GM19043 (cell line): Measurements from ENCODE around the gene MRPL51.

Experiments used
- ATAC-seq: cut with Tn5 transposase; IDR thresholded peaks from one replicate; pipeline ENCODE4 v1.9.1; 2021; ENCODE audit warnings: low read depth; ENCODE audit not compliant: unreplicated experiment

Gene MRPL51

DNA sequence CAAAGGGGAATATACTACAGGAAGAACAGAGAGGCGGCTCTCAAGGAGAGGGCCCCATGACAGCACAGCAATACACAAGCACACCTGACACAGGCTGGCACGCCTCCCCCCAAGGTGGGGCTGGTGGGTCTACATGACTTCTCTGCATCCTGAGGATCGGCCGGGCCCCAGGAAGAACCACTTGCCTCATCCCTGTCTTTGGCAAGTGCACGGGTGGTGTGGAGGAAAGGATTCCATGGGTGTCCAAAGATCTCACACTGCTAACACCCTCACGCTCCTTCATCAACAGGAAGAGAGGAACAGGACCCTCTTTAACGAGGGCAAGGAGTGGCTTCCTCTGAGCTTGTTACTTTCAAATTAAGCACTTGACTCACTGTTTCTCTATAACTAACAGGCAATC lies 29.8 kb downstream of the MRPL51 start:
- no peak for ATAC-seq

DNA sequence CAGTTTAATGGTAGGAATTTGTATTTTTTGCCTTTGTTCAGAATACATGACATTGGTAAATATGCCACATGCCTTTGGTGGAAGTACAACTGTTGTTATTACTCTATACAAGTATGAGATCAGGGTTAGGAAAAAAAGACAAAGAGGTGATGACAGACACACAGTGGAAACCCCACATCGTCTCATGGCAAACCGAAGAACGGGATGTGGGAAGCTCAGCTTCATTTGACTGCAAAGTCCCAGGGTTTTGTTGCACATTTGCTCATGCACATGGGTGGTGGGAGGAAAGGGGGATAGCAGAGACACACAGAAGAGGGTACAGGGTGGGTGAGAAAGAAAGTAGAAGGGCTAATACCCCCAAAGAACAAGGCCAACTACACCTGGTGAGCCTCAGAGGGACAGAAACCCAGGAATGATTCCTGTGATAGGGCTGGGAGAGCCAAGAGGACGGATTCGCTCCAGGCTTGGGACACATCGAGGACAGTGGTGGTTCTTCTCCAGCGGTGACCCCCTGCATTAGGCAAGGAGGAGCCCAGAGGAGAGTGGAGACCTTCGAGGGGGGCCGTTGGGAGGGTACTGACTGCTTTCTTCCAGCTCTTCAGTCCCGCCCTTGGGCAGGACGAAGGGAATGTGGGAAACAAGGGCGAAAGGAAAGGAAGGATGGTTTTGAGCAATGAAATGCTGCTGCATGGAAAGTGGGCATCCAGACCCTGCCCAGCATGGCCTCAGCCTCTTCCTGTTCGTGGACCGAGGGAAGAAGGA lies 30.6 kb downstream of the MRPL51 start:
- no peak for ATAC-seq

DNA sequence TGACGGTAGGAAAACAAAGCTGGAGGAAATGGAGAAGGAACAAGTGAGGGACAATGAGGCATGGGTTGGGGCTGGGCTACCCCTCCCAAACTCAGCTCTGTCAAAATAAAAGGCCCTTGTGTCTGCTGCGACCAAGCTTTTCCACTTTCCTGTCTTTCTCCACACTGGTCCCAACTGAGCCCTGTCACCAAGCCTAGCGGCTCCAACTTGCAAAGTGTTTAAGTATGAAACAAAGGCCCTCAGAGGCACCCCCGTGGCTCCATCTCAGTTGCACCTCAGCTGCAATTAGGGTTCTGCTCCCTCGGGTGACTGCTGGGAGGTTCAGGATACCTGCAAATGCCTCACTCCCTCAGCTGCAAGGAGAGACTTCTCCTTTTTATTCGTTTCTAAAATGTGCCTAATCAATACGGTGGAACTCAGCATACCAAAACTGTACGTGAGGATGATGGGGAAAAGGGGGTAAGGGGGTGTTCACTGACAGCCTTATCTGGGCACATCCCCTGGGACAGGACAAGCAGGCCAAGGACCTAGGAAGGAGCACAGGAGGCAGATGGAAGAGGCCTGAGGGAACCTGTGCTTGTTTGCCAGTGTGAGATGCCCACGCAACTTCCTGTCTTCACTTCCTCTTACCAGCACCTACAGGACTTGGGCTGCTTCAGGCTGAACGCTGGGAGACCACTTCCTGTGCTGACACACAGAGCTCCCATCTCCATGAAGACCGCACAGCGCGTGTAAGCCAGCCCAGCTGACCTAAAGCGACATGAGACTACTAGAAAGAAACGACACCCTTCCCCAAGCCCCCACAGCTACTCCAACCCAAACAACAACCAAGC lies 31.4 kb downstream of the MRPL51 start:
- peak; percentile 91 for ATAC-seq

DNA sequence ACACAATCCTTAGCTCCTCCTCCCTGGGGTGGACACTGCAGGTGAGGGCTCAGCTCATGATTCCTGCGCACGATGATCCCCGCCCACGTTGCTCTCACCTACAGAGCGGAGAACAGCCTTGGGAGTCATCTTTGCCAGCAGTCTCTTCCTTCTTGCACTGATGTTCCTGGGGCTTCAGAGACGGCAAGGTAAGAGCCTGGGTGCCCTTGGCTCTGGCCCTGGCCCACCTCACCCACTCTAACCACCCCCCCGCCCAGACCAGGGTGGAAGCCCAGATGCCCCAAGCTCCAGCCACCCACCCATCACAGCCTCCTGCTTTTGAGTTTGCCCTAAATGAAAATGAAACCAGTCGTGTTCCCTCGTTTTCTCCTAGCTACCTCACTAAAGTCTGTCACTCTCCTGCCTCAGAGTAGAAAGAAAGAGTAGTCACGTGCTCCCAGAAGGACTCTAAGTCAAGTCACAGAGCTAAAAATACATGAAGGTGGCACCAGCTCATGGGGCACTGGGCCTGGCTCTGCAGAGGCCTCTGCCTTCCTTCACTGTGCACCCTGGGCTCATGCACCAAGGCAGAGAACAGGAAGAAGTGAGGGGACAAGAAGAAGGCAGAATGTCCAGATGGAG lies 32.2 kb downstream of the MRPL51 start:
- ATAC-seq = no peak

DNA sequence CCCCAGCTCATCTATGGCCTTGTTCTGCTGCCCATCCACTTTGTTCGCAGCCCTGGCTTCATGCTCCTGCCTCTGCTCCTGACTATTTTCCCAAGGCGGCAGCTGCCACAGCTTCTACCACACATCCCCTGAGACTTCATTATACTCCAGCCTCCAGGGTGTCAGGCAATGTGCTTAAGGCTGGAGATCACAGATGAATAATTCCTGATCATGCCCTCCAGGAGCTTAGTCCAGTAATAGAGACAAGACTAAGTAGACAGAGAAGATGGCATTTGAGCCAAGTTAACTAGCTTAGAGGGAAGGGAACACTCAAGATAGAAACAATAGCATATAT lies 34.1 kb downstream of the MRPL51 start:
- no peak for ATAC-seq

DNA sequence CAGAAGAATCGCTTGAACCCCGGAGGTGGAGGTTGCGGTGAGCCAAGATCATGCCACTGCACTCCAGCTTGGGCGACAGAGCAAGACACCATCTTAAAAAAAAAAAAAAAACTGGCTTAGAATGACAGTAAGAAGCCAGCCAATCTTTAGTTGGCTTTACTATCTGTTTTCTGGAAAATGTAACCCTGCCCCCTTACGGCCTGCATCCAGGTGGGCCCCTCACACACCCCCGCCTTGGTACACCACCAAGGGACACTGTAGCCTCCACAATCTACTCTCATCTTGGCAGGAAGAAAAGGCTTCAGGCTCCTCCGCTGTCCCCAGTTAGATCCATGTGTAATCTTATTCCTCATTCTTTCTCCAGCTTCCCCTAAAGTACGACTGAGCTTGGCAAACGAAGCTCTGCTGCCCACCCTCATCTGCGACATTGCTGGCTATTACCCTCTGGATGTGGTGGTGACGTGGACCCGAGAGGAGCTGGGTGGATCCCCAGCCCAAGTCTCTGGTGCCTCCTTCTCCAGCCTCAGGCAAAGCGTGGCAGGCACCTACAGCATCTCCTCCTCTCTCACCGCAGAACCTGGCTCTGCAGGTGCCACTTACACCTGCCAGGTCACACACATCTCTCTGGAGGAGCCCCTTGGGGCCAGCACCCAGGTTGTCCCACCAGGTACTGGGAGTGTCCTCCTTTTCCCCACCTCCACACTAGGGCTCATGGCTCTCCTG lies 34.6 kb downstream of the MRPL51 start:
- no peak for ATAC-seq

DNA sequence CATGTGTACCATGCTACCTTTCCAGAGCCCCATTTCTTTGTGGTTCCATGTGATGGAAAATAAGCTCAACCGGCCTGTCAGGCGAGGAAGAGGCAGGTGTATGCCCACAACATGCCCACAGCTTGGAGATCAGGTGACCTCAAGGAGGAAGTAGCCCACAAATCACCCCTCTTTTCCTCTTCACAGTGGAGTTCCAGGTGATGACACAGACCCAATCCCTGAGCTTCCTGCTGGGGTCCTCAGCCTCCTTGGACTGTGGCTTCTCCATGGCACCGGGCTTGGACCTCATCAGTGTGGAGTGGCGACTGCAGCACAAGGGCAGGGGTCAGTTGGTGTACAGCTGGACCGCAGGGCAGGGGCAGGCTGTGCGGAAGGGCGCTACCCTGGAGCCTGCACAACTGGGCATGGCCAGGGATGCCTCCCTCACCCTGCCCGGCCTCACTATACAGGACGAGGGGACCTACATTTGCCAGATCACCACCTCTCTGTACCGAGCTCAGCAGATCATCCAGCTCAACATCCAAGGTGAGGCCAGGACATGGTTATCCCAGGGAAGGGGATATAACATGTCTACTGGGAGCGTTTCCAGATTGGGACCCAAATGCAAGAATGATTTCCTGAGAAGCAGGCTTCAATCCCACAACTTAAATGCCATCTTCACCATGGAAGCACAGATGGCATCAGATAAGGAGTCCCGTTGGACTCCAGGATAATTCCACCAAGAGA lies 35.7 kb downstream of the MRPL51 start:
- no peak for ATAC-seq

DNA sequence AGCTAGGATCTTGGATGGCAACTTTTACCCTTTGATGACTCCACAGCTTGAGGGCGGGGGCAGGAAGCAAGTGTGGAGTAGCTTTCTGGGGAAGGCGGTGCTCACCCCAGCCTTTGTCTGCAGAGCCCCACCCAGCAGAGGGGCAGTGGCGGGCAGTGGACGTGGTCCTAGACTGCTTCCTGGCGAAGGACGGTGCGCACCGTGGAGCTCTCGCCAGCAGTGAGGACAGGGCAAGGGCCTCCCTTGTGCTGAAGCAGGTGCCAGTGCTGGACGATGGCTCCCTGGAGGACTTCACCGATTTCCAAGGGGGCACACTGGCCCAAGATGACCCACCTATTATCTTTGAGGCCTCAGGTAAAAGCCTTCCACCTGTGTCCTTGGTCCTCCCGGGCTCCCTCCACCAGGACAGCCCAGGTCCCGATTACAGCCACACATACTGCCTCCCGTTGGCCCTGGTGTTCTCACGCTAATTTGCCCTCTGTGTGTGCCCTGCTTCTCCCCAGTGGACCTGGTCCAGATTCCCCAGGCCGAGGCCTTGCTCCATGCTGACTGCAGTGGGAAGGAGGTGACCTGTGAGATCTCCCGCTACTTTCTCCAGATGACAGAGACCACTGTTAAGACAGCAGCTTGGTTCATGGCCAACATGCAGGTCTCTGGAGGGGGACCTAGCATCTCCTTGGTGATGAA lies 40.0 kb downstream of the MRPL51 start:
- no peak for ATAC-seq

DNA sequence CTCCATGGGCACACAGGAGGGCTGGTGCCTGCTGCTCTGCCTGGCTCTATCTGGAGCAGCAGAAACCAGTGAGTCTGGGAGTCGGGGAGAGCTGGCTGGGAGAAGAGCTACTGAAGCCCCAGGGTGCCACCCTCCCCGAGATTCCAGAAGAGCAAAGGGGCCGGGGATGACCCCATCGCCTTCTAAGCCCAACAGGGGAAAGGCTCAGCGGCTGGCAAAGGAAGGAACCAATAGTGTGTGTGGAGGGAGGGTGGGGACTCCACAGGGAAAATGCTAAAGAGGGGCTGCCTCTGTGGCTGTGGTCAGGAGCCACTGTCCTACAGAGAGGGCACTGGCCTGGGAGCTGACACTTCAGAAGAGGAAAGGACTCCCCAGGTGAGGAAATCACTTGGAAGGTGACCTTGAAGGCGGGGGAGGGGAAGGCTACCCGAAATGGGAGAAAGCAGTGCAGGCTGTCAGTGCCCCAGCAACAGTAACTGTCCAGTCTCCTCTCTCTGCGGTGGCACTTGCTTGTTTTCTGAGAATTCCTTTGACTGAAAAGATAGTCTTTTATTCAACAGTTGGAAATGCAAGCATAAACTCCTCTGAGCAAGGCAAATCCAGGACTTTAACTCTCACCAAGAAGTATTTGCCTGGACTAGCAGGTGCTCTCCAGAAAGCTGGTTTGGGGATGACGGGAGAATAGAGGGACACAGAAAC lies 40.7 kb downstream of the MRPL51 start:
- no peak for ATAC-seq

DNA sequence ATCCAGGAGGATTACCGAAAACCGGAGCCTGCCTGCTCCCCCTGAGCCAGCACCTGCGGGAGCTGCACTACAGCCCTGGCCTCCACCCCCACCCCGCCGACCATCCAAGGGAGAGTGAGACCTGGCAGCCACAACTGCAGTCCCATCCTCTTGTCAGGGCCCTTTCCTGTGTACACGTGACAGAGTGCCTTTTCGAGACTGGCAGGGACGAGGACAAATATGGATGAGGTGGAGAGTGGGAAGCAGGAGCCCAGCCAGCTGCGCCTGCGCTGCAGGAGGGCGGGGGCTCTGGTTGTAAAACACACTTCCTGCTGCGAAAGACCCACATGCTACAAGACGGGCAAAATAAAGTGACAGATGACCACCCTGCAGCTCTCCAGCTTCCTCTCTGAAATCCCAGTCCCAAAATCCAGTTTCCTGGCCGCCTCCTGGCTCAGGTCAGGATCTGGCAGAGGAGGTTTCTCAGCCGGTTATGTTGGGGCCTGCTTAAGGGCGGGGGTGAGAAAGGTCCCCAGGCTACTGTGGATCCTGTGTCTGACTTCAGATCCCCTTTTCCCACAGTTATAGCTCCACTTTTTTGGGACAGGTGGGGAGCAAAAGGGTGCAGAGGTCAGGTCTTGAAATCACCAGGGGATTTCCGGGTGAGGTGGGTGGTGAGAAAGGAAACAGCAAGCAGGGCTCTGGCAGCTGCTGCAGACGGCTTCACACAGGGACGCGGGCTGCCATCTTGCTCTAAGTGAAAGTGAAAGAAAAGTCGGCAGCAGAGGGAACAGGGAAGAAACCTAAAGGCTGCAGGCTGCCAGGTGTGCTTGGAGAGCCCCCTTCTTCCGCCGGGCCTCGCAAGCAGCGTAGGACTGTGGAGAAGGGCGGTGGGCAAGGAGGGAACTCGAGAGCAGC lies 41.5 kb downstream of the MRPL51 start, which contains the start of gene TAPBPL:
TSS of gene TAPBPL (plus strand) at position 695 of the 897 bp plus-strand sequence. CDS start 207 bp downstream, outside the sequence.
- peak; percentile 79 for ATAC-seq

DNA sequence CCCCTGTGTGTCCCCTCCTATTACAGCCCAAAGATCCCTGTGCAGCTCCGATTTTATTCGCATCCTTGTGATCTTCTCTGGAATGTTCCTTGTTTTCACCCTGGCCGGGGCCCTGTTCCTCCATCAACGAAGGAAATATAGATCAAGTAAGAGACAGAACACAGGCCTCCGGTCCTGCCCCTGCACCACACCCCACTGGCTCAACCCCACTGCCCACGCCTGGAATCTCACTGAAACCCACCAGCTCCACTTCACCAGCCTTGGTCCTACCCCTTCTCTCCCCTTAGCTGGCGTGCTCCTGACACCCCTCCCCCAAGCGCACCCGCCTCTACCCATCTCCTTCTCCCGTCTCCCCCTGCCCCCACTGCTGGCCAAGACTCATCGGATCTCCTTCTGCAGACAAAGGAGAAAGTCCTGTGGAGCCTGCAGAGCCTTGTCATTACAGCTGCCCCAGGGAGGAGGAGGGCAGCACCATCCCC lies 42.2 kb downstream of the MRPL51 start:
- no peak for ATAC-seq

DNA sequence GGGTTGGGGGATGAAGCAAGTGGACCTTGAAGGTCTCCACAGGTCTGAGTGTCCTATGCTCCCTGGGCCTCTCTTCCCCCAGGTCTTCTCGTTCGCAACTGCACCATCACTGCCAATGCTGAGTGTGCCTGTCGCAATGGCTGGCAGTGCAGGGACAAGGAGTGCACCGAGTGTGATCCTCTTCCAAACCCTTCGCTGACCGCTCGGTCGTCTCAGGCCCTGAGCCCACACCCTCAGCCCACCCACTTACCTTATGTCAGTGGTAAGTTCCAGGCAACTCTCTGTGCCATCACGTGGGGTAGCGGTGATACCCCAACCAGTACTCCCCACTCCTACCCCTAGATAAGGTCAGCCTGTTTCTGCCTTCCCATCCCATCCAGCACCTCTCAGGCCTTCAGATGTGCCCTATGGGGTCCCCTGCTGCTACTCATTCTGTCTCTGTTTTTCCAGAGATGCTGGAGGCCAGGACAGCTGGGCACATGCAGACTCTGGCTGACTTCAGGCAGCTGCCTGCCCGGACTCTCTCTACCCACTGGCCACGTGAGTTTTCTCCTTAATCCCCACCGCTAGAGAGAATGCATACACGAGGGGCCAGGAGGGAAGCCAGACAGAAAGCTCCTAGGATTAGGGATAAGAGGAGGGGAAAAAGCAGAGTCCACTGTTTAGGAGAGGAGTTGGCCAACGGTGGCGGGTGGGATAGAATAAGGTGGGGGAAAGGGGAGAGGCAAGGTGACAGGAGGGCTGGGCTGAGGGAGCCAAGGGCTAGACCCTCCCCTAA lies 42.8 kb downstream of the MRPL51 start:
- no peak for ATAC-seq

DNA sequence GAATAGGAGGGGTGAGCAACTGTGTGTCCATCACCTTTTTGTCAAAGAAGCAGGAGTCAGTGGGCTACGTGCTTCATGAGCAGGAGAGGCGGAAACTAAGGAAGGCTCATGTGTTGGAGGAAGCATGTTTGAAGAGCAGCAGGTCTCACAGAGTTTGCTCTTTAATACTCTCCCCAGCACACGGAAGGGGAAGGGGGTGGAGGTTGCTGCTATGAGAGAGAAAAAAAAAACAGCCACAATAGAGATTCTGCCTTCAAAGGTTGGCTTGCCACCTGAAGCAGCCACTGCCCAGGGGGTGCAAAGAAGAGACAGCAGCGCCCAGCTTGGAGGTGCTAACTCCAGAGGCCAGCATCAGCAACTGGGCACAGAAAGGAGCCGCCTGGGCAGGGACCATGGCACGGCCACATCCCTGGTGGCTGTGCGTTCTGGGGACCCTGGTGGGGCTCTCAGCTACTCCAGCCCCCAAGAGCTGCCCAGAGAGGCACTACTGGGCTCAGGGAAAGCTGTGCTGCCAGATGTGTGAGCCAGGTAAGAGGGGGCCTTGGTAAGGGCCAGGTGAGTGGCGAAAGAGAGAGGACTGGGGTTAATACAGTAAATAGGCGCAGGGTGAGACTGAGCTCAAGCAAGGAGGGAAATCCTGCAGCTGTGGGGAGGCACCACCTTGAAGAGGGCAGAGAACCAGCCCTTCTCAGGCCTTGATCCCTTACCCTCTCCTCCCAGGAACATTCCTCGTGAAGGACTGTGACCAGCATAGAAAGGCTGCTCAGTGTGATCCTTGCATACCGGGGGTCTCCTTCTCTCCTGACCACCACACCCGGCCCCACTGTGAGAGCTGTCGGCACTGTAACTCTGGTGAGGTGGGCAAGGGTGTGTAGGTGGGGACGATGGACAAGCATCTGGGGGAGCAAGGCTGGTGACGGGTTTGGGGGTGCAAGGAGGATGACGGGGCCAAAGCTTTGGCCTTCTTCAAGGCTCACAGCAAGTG lies 48.1 kb downstream of the MRPL51 start, which contains the start of gene CD27:
TSS of gene CD27 (plus strand) at position 252 of the 985 bp plus-strand sequence. CDS start at position 393, 141 bp downstream.
- ATAC-seq = no peak

DNA sequence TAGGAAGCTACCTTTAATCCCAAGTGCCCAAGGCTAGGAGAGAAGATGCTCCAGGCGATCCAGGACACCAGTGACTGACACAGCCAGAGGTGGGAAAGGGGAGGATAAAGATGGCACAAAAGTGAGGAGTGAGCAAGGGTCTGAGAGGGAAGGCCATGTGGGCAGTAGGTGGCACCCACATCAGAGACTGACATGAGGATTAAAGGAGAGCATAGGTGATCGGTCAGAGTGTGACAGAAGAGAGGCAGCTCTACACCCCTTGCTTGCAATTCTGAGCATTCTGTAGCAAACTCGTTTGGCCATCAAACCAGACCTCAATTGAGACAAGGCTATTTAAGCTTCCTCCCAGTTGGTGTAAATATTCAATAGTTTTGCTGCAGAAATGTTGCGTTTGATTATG lies 49.0 kb downstream of the MRPL51 start:
- no peak for ATAC-seq

DNA sequence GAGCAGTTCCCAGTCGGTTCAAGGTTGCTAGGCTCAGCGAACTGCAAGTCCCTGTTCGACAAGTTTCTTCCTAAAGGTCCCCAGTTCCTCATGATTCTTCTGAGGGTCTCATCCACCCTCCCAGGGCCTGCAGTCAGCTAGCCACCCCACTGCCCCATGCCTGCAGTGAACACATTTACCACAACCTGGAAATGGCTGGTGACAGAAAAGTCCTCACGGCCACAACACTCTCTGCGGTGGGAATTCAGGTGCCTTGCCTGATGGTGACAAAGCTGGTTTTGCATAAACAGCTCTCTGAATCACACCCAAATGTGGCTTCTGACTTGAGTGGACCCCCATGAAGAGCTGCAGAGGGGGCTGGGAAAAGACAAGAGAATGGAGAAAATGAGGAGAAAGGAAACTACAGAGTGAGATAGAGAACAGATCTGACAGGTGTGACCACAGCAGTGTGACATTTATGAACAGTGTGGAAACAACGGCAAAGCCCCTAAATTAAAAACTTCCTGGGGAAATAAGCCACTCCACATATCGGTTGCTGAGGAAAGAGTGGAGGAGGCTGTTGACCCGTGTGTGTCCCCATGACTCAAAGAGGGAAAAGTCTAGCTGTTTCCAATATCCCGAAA lies 49.6 kb downstream of the MRPL51 start:
- no peak for ATAC-seq
